Duodenal mucosa (tissue), 2 donors: ENCODE measurements around the gene SLMAP.
"Not testable (repeated sequence)": the region's sequence is repeated elsewhere in the genome, so short reads cannot be mapped to it uniquely, and the experiment has no call there.

ENCODE experiments used
- H3K27ac ChIP-seq: one replicate; pipeline ENCODE4 v1.7.0; 2013; ENCODE audit warnings: low read depth, low read length
- H3K27me3 ChIP-seq, 2 donors: one replicate each; pipeline ENCODE4 v1.7.0; 2013; ENCODE audit warnings: low read length in 2 of 2, control low read depth in 1 of 2; ENCODE audit not compliant: insufficient read depth in 2 of 2, control insufficient read depth in 1 of 2
- H3K36me3 ChIP-seq, 2 donors: one replicate each; pipeline ENCODE4 v1.7.0; 2013; ENCODE audit warnings: low read length in 2 of 2, control low read depth in 1 of 2; ENCODE audit not compliant: insufficient read depth in 2 of 2, control insufficient read depth in 1 of 2
- H3K4me1 ChIP-seq, 2 donors: one replicate each; pipeline ENCODE4 v1.7.0; 2013; ENCODE audit warnings: low read length in 2 of 2, control low read depth in 1 of 2; ENCODE audit not compliant: insufficient read depth in 2 of 2, control insufficient read depth in 1 of 2
- H3K4me3 ChIP-seq, 2 donors: one replicate each; pipeline ENCODE4 v1.7.0; 2013; ENCODE audit warnings: low read length in 2 of 2, low read depth in 1 of 2
- H3K9ac ChIP-seq, 2 donors: one replicate each; pipeline ENCODE4 v1.7.0; 2013; ENCODE audit warnings: low read length in 2 of 2, low read depth in 1 of 2
- H3K9me3 ChIP-seq, 2 donors: one replicate each; pipeline ENCODE4 v1.7.0; 2013; ENCODE audit warnings: low read length in 2 of 2, control low read depth in 1 of 2; ENCODE audit not compliant: control insufficient read depth in 1 of 2

SLMAP gene

DNA sequence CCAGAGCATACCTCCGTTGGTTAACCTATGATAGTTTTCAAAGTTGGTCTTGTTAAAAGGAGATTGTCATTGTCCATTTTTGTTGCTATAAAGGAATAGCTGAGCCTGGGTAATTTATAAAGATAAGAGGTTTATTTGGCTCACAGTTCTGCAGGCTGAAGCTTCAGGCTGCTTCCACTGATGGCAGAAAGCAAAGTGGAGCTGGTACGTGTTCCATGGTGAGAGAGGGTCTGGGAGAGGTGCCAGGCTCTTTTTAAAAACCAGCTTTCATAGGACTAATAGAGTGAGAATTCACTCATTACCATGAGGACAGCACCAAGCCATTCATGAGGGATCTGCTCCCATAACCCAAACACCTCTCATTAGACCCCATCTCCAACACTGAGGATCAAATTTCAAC, 107.3 kb downstream of the SLMAP start:
- Histone ChIP-seq H3K4me1 (no peaks in the 10 kb centered on the region), H3K9ac (no peak overlapping the region), H3K27me3 (no peaks in the 10 kb centered on the region), H3K27ac (no peak overlapping the region), H3K36me3 (peaks cover 13 to 49% of the 10 kb centered on the region in 2 donors), H3K4me3 (no peak overlapping the region), H3K9me3 (no peaks in the 10 kb centered on the region)

DNA sequence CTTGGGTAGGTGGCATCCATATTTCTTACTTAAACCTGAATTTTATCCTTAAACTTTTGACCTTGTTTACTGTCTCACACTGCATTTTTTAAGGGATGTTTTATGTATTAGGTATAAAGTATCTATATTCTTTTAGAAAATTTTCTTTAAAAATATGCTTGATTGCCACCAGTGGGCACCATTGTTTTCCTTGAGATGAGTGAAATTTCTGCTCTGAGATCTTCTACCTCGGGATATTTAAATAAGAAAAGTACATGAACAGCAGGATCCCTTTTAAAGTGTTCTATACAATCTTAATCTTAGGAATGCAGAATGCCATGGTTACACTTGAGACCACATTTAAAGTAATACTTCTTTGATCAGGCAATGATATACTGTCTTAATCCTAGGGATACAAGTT, 108.7 kb downstream of the SLMAP start:
- H3K27ac ChIP-seq, result no peak overlapping the region
- no peaks in the 10 kb centered on the region for H3K4me1 ChIP-seq
- H3K4me3 ChIP-seq, result no peak overlapping the region
- no peak overlapping the region for H3K9ac ChIP-seq
- H3K27me3 ChIP-seq, result no peaks in the 10 kb centered on the region
- H3K36me3 ChIP-seq, result peaks cover 13 to 35% of the 10 kb centered on the region in 2 donors
- no peaks in the 10 kb centered on the region for H3K9me3 ChIP-seq

DNA sequence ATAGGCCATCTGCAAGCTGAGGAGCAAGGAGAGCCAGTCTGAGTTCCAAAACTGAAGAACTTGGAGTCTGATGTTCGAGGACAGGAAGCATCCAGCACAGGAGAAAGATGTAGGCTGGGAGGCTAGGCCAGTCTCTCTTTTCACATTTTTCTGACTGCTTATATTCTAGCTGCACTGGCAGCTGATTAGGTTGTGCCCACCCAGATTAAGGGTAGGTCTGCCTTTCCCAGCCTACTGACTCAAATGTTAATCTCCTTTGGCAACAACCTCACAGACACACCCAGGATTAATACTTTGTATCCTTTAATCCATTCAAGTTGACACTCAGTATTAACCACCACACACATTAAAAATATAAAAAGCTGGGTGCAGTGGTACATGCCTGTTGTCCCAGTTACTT, 113.0 kb downstream of the SLMAP start:
- not testable (repeated sequence) for H3K9me3 ChIP-seq, H3K4me3 ChIP-seq, H3K27me3 ChIP-seq, H3K9ac ChIP-seq, H3K4me1 ChIP-seq, H3K27ac ChIP-seq
- peaks cover 10 to 24% of the 10 kb centered on the region in 2 donors for H3K36me3 ChIP-seq

DNA sequence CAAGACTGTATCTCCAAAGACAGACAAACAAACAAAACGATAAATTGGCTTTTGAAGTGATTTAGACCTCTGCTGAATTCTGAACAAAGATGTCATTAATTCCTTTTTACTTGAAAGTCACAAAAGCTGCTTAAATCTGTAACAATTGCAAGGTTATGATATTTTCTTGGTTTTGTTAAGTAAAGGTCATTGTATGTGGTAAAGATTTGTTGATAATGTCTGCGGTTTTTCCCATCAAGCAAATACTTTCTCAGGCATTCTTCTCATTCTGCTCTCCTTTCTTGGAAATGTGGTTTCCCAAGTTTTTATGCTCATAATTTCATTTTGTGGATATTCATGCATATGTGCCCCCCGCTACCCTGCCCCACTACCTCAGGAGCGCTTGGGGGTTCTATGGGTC, 116.5 kb downstream of the SLMAP start:
- Histone ChIP-seq H3K27ac (no peak overlapping the region), H3K36me3 (peaks cover 3 to 4% of the 10 kb centered on the region in 2 donors), H3K27me3 (no peaks in the 10 kb centered on the region), H3K9ac (no peak overlapping the region), H3K4me1 (no peaks in the 10 kb centered on the region), H3K9me3 (no peaks in the 10 kb centered on the region), H3K4me3 (no peak overlapping the region)

DNA sequence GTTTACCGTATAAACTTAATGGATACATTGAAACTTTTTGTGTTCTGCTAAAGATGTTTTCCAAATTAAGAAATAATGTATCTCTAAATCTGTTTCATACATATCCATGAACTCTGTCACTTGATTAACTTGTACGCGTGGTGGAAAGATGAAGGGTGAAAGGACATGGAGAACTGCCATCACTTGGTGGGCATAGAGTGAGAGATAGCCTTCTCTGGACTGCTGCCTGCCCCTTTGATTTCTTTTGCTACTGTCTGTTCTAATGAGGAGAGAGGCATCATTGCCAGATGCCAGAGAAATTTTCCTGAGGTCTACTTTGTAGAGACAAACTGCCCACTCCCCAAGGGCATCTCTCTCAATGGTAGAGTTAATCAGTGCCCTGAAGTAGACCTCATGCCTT, 120.5 kb downstream of the SLMAP start:
- H3K36me3 ChIP-seq, result peaks cover 3 to 4% of the 10 kb centered on the region in 2 donors
- no peaks in the 10 kb centered on the region for H3K9me3 ChIP-seq
- no peaks in the 10 kb centered on the region for H3K4me1 ChIP-seq
- no peak overlapping the region for H3K27ac ChIP-seq
- H3K4me3 ChIP-seq, result no peak overlapping the region
- no peaks in the 10 kb centered on the region for H3K27me3 ChIP-seq
- no peak overlapping the region for H3K9ac ChIP-seq

- no peaks in the 10 kb centered on the region for H3K4me1 ChIP-seq
- H3K27ac ChIP-seq, result peak overlapping the region; percentile 42
- H3K9ac ChIP-seq, result no peak overlapping the region
These were observed 121.0 kb downstream of the SLMAP start for GRCh38 chr3:57877116-57877515.

DNA sequence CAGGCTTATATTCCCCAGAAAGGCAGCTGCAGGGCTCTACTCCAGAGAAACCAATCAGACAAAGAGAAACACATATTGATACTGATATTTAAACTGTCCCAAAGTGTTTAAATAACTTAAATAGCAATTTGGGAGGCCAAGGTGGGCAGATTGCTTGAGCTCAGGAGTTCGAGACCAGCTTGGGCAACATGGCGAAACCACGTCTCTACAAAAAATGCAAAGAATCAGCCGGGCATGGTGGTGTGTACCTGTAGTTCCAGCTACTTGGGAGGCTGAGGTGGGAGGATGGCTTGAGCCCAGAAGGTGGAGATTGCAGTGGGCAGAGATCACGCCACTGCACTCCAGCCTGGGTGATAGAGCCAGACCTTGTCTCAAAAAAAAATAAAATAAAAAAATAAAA, 128.3 kb downstream of the SLMAP start:
- H3K9ac ChIP-seq, H3K4me1 ChIP-seq, H3K4me3 ChIP-seq, H3K9me3 ChIP-seq, H3K36me3 ChIP-seq, H3K27ac ChIP-seq, H3K27me3 ChIP-seq: not testable (repeated sequence)

More at GRCh38 chr3:57877116-57877515, 121.0 kb downstream of the SLMAP start:
- Histone ChIP-seq H3K36me3 (peaks cover 3 to 4% of the 10 kb centered on the region in 2 donors), H3K4me3 (no peak overlapping the region), H3K27me3 (no peaks in the 10 kb centered on the region), H3K9me3 (no peaks in the 10 kb centered on the region)

GRCh38 chr3:57889807-57890206, 133.7 kb downstream of the SLMAP start:
- no peak overlapping the region for H3K9ac ChIP-seq
- no peaks in the 10 kb centered on the region for H3K4me1 ChIP-seq
- H3K4me3 ChIP-seq, result no peak overlapping the region
- no peaks in the 10 kb centered on the region for H3K27me3 ChIP-seq
- H3K9me3 ChIP-seq, result no peaks in the 10 kb centered on the region
- no peak overlapping the region for H3K27ac ChIP-seq
- H3K36me3 ChIP-seq, result peaks cover 0 to 7% of the 10 kb centered on the region in 2 donors

DNA sequence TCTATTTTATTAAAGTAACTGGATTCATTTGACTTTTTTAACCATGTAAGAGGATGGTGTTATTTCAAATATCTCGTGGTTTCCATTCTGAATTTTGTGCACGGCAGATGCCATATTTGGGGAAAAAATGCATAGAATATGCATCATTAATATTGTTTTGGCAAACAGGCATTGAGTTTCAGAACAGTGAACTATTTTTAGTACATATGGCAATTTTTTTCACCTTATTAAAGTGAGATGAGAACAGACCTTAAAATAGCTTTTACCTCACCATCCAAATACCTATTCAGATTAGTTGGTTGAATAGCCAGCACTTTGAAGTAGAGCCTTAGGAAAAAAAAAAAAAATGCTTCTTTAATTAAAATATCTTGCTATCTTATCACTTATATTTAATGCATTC, 134.8 kb downstream of the SLMAP start:
- H3K4me1 ChIP-seq, result no peaks in the 10 kb centered on the region
- no peaks in the 10 kb centered on the region for H3K27me3 ChIP-seq
- H3K27ac ChIP-seq, result no peak overlapping the region
- H3K9ac ChIP-seq, result no peak overlapping the region
- H3K36me3 ChIP-seq, result peaks cover 0 to 7% of the 10 kb centered on the region in 2 donors
- H3K9me3 ChIP-seq, result no peaks in the 10 kb centered on the region
- H3K4me3 ChIP-seq, result no peak overlapping the region

DNA sequence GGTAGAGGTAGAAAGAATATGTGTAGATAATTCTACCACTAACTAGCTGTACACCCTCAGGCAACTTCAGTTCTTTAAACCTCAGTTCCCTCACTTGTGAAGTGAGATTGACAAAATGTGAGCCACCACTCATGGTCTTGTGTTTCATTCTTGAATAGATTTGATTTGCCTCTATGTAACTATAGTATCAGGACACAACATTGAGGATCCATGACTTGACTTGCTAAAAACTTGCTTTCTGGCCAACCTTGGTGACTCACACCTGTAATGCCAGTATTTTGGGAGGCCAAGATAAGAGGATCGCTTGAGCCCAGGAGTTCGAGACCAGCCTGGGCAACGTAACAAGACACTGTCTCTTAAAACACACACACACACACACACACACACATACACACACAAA, 136.3 kb downstream of the SLMAP start:
- Histone ChIP-seq H3K9ac (no peak overlapping the region), H3K4me3 (no peak overlapping the region), H3K4me1 (no peaks in the 10 kb centered on the region), H3K9me3 (no peaks in the 10 kb centered on the region), H3K27ac (no peak overlapping the region), H3K36me3 (peaks cover 4 to 10% of the 10 kb centered on the region in 2 donors), H3K27me3 (no peaks in the 10 kb centered on the region)

- Histone ChIP-seq H3K27me3 (no peaks in the 10 kb centered on the region), H3K4me3 (no peak overlapping the region), H3K36me3 (peaks cover 4 to 7% of the 10 kb centered on the region in 2 donors), H3K9me3 (no peaks in the 10 kb centered on the region), H3K9ac (no peak overlapping the region), H3K4me1 (no peaks in the 10 kb centered on the region), H3K27ac (no peak overlapping the region)
These were observed 137.0 kb downstream of the SLMAP start for GRCh38 chr3:57893156-57893555.
